ENCODE measurements around the gene MAG.

- TF ChIP-seq BRCA1 (IDR thresholded peaks at IDR 0.05; ENCODE audit: low read depth, low read length) = no peak
- TF ChIP-seq CHD1 (IDR thresholded peaks at IDR 0.05; ENCODE audit: low read depth, low read length) = no peak
- no peak for TF ChIP-seq NR2F1 (conservative IDR thresholded peaks at IDR 0.05)
- no peak for TF ChIP-seq POLR2A (IDR thresholded peaks at IDR 0.05; ENCODE audit: low read depth, low read length)
Measured at GRCh38 chr19:35341006-35341405, 49.0 kb downstream of the MAG start.

Data from GM12878 (cell line).